ENCODE results near the gene ANO9. TPM values are rescaled to one million over a fixed set of nuclear protein-coding genes. Genes with fewer than 3 reads are reported as not detected.

Gene ANO9
- total and polyA plus RNA-seq, 10 donors: 10.2 to 53.8 (median 26.3) TPM

DNA sequence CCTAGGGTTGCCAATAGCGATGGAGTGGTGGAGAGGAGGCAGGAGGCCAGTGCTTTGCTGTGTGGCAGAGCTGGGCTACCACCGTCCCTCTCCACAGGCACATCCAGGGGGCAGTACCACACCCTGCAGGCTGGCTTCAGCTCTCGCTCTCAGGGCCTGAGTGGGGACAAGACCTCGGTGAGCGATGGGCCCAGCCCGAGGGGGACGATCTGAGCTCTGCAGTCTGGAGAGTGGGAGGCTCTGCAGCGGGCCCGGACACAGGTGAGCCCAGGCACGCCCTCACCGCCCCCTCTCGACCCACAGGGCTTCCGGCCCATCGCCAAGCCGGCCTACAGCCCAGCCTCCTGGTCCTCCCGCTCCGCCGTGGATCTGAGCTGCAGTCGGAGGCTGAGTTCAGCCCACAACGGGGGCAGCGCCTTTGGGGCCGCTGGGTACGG lies 45.3 kb downstream of the ANO9 start:
- 22 to 57% (median 27%) methylated on average over 8 to 23 of the region's 23 CpGs for WGBS, 5 donors
- no peaks in the 10 kb centered on the region for H3K36me3 ChIP-seq
- no peaks in the 10 kb centered on the region for H3K9me3 ChIP-seq
- H3K27me3 ChIP-seq (replicated peaks in 1 of 7): peaks cover 0 to 66% (median 15%) of the 10 kb centered on the region in 7 donors
- peak overlapping the region in 1 of 8 donors; percentile 62 for H3K27ac ChIP-seq
- H3K4me3 ChIP-seq: peak overlapping the region in 6 of 8 donors; percentile 27 to 71 (median 34)
- H3K4me1 ChIP-seq: peaks cover 0 to 23% (median 14%) of the 10 kb centered on the region in 6 donors
- no peak for TF ChIP-seq POLR2AphosphoS5 (IDR thresholded peaks at IDR 0.05)
- TF ChIP-seq, protein P1, sequence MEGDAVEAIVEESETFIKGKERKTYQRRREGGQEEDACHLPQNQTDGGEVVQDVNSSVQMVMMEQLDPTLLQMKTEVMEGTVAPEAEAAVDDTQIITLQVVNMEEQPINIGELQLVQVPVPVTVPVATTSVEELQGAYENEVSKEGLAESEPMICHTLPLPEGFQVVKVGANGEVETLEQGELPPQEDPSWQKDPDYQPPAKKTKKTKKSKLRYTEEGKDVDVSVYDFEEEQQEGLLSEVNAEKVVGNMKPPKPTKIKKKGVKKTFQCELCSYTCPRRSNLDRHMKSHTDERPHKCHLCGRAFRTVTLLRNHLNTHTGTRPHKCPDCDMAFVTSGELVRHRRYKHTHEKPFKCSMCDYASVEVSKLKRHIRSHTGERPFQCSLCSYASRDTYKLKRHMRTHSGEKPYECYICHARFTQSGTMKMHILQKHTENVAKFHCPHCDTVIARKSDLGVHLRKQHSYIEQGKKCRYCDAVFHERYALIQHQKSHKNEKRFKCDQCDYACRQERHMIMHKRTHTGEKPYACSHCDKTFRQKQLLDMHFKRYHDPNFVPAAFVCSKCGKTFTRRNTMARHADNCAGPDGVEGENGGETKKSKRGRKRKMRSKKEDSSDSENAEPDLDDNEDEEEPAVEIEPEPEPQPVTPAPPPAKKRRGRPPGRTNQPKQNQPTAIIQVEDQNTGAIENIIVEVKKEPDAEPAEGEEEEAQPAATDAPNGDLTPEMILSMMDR (IDR thresholded peaks at IDR 0.05 in 8 of 11, conservative IDR thresholded peaks at IDR 0.05 in 3 of 11): peak in 2 of 11 experiments; percentile 12 to 25
- peak; percentile 81 for DNase-seq
- intact Hi-C loops (cut with DNase I; ENCODE audit: low total_unique reads): no loop called here

DNA sequence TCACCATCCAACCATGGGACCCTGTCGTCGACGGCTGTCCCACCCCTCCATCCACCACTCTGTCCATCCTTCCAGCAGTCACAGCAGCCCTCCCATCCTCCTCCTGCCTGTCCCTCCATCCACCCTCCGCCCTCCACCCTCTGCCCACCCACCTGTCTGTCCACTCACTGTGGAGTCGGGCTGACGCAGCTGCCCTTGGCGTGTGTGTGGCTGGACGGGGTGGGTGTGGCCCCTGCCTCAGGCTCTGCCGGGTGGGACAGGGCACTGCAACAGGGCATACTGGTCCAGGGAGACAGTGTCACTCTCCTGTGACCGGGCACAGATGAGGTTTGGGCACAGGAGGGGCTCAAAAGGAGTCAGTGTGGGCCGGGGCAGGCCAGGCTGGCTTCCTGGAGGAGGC lies 45.9 kb downstream of the ANO9 start:
- H3K36me3 ChIP-seq: no peaks in the 10 kb centered on the region
- no peaks in the 10 kb centered on the region for H3K9me3 ChIP-seq
- TF ChIP-seq POLR2AphosphoS5 (IDR thresholded peaks at IDR 0.05): no peak
- 72 to 92% (median 83%) methylated on average over 11 of the region's 11 CpGs for WGBS, 5 donors
- peaks cover 0 to 23% (median 14%) of the 10 kb centered on the region in 6 donors for H3K4me1 ChIP-seq
- no peak overlapping the region for H3K4me3 ChIP-seq
- intact Hi-C loops (cut with DNase I; ENCODE audit: low total_unique reads): no loop called here
- no peak for DNase-seq
- no peak overlapping the region for H3K27ac ChIP-seq
- peaks cover 0 to 72% (median 15%) of the 10 kb centered on the region in 7 donors for H3K27me3 ChIP-seq (replicated peaks in 1 of 7)

DNA sequence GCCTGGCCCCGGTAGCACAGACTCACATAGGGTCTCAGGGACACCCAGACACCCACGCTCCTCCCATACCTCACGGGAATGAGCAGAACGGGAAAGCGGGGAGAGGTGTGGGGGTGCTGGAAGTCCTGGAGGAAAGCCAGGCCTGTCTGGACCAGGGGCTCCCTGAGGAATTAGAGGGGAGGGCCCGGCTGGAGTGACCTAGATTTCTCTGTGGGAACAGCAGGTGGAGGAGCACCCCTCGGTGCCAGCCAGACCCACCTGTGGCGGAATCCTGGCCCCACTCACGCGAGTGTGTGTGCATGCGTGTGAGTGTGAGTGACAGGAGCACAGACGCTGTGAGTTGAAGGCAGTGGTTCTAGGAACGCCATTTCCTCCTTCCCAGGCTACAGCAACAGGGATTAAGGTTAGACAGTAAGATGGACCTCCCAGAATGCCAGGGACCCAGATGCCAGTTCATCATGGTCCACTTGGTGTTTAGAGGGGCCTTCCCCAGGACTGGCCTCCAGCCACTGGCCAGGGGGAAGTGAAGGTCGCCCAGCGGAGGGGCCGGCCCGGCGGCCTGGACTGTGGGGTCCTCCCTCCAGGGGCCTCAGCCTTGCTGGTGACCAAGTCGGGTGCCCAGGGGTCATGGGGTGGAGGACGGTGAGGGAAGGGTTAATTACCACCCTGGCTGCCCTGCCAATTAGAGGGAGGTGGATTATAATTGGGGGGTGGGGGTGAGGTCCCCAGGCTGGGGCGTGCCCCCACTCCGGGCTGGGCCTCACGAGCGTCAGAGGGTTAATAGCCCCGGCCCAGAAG lies 46.8 kb downstream of the ANO9 start:
- H3K27ac ChIP-seq: no peak overlapping the region
- intact Hi-C loops (cut with DNase I; ENCODE audit: low total_unique reads): no loop called here
- no peaks in the 10 kb centered on the region for H3K36me3 ChIP-seq
- H3K4me1 ChIP-seq: peaks cover 0 to 18% (median 14%) of the 10 kb centered on the region in 6 donors
- no peak for DNase-seq
- peaks cover 0 to 66% (median 10%) of the 10 kb centered on the region in 7 donors for H3K27me3 ChIP-seq (replicated peaks in 1 of 7)
- H3K9me3 ChIP-seq: no peaks in the 10 kb centered on the region
- 75 to 90% (median 83%) methylated on average over 19 to 25 of the region's 25 CpGs for WGBS, 5 donors
- no peak overlapping the region for H3K4me3 ChIP-seq
- no peak for TF ChIP-seq POLR2AphosphoS5 (IDR thresholded peaks at IDR 0.05)
- TF ChIP-seq, protein P1 (IDR thresholded peaks at IDR 0.05 in 8 of 11, conservative IDR thresholded peaks at IDR 0.05 in 3 of 11): no peak
- no peak for TF ChIP-seq POLR2A (IDR thresholded peaks at IDR 0.05)

DNA sequence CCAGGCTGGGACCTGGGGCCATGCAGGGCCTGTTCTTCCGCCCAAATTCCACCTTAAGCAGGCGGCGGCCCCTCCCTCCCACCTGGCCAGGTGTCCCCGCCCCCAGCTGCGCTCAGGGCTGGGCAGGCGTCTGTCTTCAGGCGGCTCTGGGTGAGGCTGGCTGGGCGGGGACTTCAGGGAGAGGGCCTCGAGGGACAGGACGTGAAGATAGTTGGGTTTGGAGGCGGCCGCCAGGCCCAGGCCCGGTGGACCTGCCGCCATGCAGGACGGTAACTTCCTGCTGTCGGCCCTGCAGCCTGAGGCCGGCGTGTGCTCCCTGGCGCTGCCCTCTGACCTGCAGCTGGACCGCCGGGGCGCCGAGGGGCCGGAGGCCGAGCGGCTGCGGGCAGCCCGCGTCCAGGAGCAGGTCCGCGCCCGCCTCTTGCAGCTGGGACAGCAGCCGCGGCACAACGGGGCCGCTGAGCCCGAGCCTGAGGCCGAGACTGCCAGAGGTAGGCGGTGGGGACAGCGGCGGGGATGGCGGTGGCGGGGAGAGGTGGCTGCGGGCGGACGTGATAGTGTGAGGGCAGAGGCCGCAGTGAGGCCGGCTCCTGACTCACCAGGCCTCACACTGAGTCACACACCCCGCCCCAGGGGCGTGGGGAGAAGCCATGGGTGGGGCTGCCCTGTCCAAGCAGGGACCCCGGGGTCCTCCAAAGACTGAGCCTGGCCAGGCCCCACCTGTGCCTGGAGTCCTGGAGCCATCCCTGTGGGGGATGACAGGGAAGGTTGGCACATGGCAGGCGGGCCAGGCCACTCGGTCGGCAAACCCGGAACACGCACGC lies 47.6 kb downstream of the ANO9 start, which contains the start of gene PKP3:
TSS of gene PKP3 (plus strand) at position 176 of the 824 bp plus-strand sequence. CDS start at position 260, 84 bp downstream.
- Histone ChIP-seq H3K27me3 (replicated peaks in 1 of 7) (peaks cover 0 to 59% (median 3%) of the 10 kb centered on the region in 7 donors), H3K4me1 (peaks cover 0 to 17% (median 13%) of the 10 kb centered on the region in 6 donors), H3K4me3 (no peak within 1 kb of the TSS), H3K27ac (no peak within 1 kb of the TSS), H3K36me3 (no peaks in the 10 kb centered on the region), H3K9me3 (no peaks in the 10 kb centered on the region)
- DNase-seq: no peak
- TF ChIP-seq, protein P1 (IDR thresholded peaks at IDR 0.05 in 8 of 11, conservative IDR thresholded peaks at IDR 0.05 in 3 of 11): no peak
- TF ChIP-seq POLR2AphosphoS5 (IDR thresholded peaks at IDR 0.05): no peak
- TF ChIP-seq POLR2A (IDR thresholded peaks at IDR 0.05): no peak
- intact Hi-C loops (cut with DNase I; ENCODE audit: low total_unique reads): no loop called here
- WGBS, 5 donors: 60 to 87% (median 81%) methylated on average over 10 to 57 of the region's 57 CpGs

All from spleen (tissue), 11 donors.